SK-N-SH (cell line): ENCODE measurements around the gene TENT5A. TPM values are rescaled to one million over a fixed set of nuclear protein-coding genes. Genes with fewer than 3 reads are reported as not detected.

Experiments used
- CTCF ChIA-PET: fragments of 300-600, 350-600 bp; formaldehyde crosslinking; extraction: SDS; loops from one replicate; lab custom pipeline; 2021; lab: Yijun Ruan, JAX
- POLR2A ChIA-PET: fragments of 350-600 bp; sonication (Branson Sonifier 250); formaldehyde crosslinking; extraction: SDS; loops from one replicate; lab custom pipeline; 2020; ENCODE audit warnings: antibody characterized with exemption, inconsistent platforms; lab: Yijun Ruan, JAX
- DNase-seq: peaks from one replicate; pipeline ENCODE4 v3.0.0; 2012
- H2AFZ ChIP-seq: fragments of 200-600 bp; sonication (generic); 2 replicates; pipeline ENCODE4 v1.8.1; 2016; ENCODE audit warnings: antibody characterized with exemption, mild to moderate bottlenecking, low read depth
- H3F3A ChIP-seq: fragments of 200-600 bp; sonication (generic); replicated peaks from 2 replicates; pipeline ENCODE3; 2016; ENCODE audit warnings: antibody characterized with exemption, mild to moderate bottlenecking; ENCODE audit not compliant: insufficient read depth
- H3K27ac ChIP-seq, 2 experiments: fragments of 200-500 bp in 1 of 2; fragments of 200-600 bp in 1 of 2; sonication (Bioruptor generic) in 1 of 2; sonication (generic), shearing (Covaris generic) in 1 of 2; 2 replicates each; pipeline versions ENCODE4 v1.5.1 to v1.6.1; 2014 to 2016; ENCODE audit warnings: low read depth in 2 of 2, inconsistent platforms in 1 of 2, low read length in 1 of 2, mild to moderate bottlenecking in 1 of 2, mixed read lengths in 1 of 2
- H3K27me3 ChIP-seq: fragments of 200-600 bp; sonication (generic), shearing (Covaris generic); 2 replicates; pipeline ENCODE4 v1.6.1; 2016; ENCODE audit warnings: mixed run types; ENCODE audit not compliant: insufficient read depth
- H3K36me3 ChIP-seq, 2 experiments: fragments of 200-500 bp in 1 of 2; fragments of 200-600 bp in 1 of 2; sonication (Bioruptor generic) in 1 of 2; sonication (generic) in 1 of 2; replicated peaks in 1 of 2; 2 replicates each; pipeline versions ENCODE3 to v1.5.1; 2014 to 2016; ENCODE audit warnings: low read length in 1 of 2, mild to moderate bottlenecking in 1 of 2; ENCODE audit not compliant: insufficient read depth in 2 of 2, control insufficient read depth in 1 of 2
- H3K4me1 ChIP-seq, 2 experiments: fragments of 200-500 bp in 1 of 2; fragments of 200-600 bp in 1 of 2; sonication (Bioruptor generic) in 1 of 2; sonication (generic), shearing (Covaris generic) in 1 of 2; 2 replicates each; pipeline versions ENCODE4 v1.5.1 to v1.6.1; 2014 to 2016; ENCODE audit warnings: low read depth in 1 of 2, low read length in 1 of 2, mixed run types in 1 of 2; ENCODE audit not compliant: insufficient read depth in 2 of 2, control insufficient read depth in 1 of 2
- H3K4me2 ChIP-seq: fragments of 200-600 bp; sonication (generic), shearing (Covaris generic); 2 replicates; pipeline ENCODE4 v1.6.1; 2017; ENCODE audit warnings: mixed run types
- H3K4me3 ChIP-seq, 2 experiments: fragments of 200-500 bp in 1 of 2; fragments of 200-600 bp in 1 of 2; sonication (Bioruptor generic) in 1 of 2; sonication (generic), shearing (Covaris generic) in 1 of 2; 2 replicates each; pipeline versions ENCODE4 v1.5.1 to v1.8.1; 2014 to 2016; ENCODE audit warnings: low read depth in 2 of 2, inconsistent platforms in 1 of 2, low read length in 1 of 2, mild to moderate bottlenecking in 1 of 2, mixed read lengths in 1 of 2, moderate library complexity in 1 of 2
- H3K79me2 ChIP-seq: fragments of 200-600 bp; sonication (generic); 2 replicates; pipeline ENCODE4 v1.8.1; 2017; ENCODE audit warnings: mild to moderate bottlenecking; ENCODE audit not compliant: insufficient read depth
- H3K9ac ChIP-seq: fragments of 200-600 bp; sonication (generic); 2 replicates; pipeline ENCODE4 v1.6.1; 2017; ENCODE audit warnings: mixed run types
- H3K9me2 ChIP-seq: fragments of 200-600 bp; sonication (generic); 2 replicates; pipeline ENCODE4 v1.6.1; 2017; ENCODE audit warnings: mixed run types
- H3K9me3 ChIP-seq: fragments of 200-600 bp; sonication (generic); 2 replicates; pipeline ENCODE4 v1.6.1; 2017; ENCODE audit warnings: mixed run types, mild to moderate bottlenecking, moderate library complexity
- H4K20me1 ChIP-seq: fragments of 200-600 bp; sonication (generic); 2 replicates; pipeline ENCODE4 v1.6.1; 2017; ENCODE audit warnings: mild to moderate bottlenecking, mixed run types; ENCODE audit not compliant: insufficient read depth
- CHD2 ChIP-seq: fragments of 150-350 bp; IDR thresholded peaks from 2 replicates; pipeline ENCODE4 v1.6.1; 2018; ENCODE audit warnings: low read length; ENCODE audit not compliant: partially characterized antibody
- ELF1 ChIP-seq: IDR thresholded peaks from 2 replicates; pipeline ENCODE4 v1.4.0; 2012
- EZH2phosphoT487 ChIP-seq: fragments of 200-600 bp; sonication (generic); IDR thresholded peaks from 2 replicates; pipeline ENCODE4 v1.6.1; 2017; ENCODE audit warnings: low read depth, mixed run types, mild to moderate bottlenecking, antibody characterized with exemption, moderate library complexity, borderline replicate concordance
- FOSL2 ChIP-seq: IDR thresholded peaks from 2 replicates; pipeline ENCODE4 v1.4.0; 2012; ENCODE audit warnings: low read depth, mild to moderate bottlenecking, moderate library complexity, borderline replicate concordance
- FOXJ3 ChIP-seq: sonication (generic); formaldehyde crosslinking; IDR thresholded peaks from 2 replicates; pipeline ENCODE4 v1.5.1; 2020; ENCODE audit warnings: mild to moderate bottlenecking, missing genetic modification reagents
- FOXM1 ChIP-seq: IDR thresholded peaks from 2 replicates; pipeline ENCODE4 v1.4.0; 2012; ENCODE audit warnings: low read depth, mild to moderate bottlenecking
- MEF2A ChIP-seq: IDR thresholded peaks from 2 replicates; pipeline ENCODE4 v1.4.0; 2012; ENCODE audit warnings: low read depth, borderline replicate concordance
- MXI1 ChIP-seq: IDR thresholded peaks from 2 replicates; pipeline ENCODE4 v1.6.1; 2012; ENCODE audit warnings: mild to moderate bottlenecking, low read depth, low read length, improper control_type of control experiment
- NFIC ChIP-seq: IDR thresholded peaks from 2 replicates; pipeline ENCODE4 v1.4.0; 2012; ENCODE audit warnings: borderline replicate concordance
- NRF1 ChIP-seq: IDR thresholded peaks from 2 replicates; pipeline ENCODE4 v1.6.1; 2012; ENCODE audit warnings: low read depth, mild to moderate bottlenecking, low read length
- POLR2AphosphoS5 ChIP-seq: IDR thresholded peaks from 2 replicates; pipeline ENCODE4 v1.6.1; 2012; ENCODE audit warnings: low read depth, low read length
- RAD21 ChIP-seq: IDR thresholded peaks from 2 replicates; pipeline ENCODE4 v1.6.1; 2012; ENCODE audit warnings: mild to moderate bottlenecking, low read length
- RXRA ChIP-seq: IDR thresholded peaks from 2 replicates; pipeline ENCODE4 v1.4.0; 2012; ENCODE audit warnings: low read depth, mild to moderate bottlenecking, borderline replicate concordance
- SIN3A ChIP-seq: IDR thresholded peaks from 2 replicates; pipeline ENCODE4 v1.6.1; 2012; ENCODE audit warnings: low read depth, mild to moderate bottlenecking, low read length, moderate library complexity, borderline replicate concordance
- SMC3 ChIP-seq: IDR thresholded peaks from 2 replicates; pipeline ENCODE4 v1.6.1; 2012; ENCODE audit warnings: low read depth, low read length, improper control_type of control experiment
- TAF1 ChIP-seq: IDR thresholded peaks from 2 replicates; pipeline ENCODE4 v1.6.1; 2012; ENCODE audit warnings: low read depth, mild to moderate bottlenecking, low read length, moderate library complexity, borderline replicate concordance
- USF2 ChIP-seq: fragments of 150-350 bp; IDR thresholded peaks from 2 replicates; pipeline ENCODE4 v1.6.1; 2017; ENCODE audit warnings: antibody characterized with exemption, low read length, low read depth, borderline replicate concordance
- YY1 ChIP-seq: IDR thresholded peaks from 2 replicates; pipeline ENCODE4 v1.4.0; 2012; ENCODE audit warnings: low read depth, mild to moderate bottlenecking
- ZBTB33 ChIP-seq: IDR thresholded peaks from 2 replicates; pipeline ENCODE4 v1.4.0; 2012; ENCODE audit warnings: low read depth, borderline replicate concordance
- WGBS: methylation state at CpG from one replicate; pipeline ENCODE4 v1.1.6; 2017; ENCODE audit warnings: low lambda C conversion rate; 5-methylcytosine and 5-hydroxymethylcytosine counted together
- polyA plus RNA-seq, 3 experiments: library from polyadenylated mRNA; depleted of rRNA; stranded (reverse); fragments of >200 nt; gene quantifications; 2 replicates each; pipeline ENCODE4 v1.2.3, GENCODE V29; 2012
- TF ChIP-seq, protein P1 (sequence below): IDR thresholded peaks from 2 replicates; pipeline ENCODE4 v1.4.0; 2012; ENCODE audit warnings: low read depth

TENT5A gene
- polyA plus RNA-seq, 1 of the 3 experiments (the other 2 are of a cell fraction), result 4.9 TPM

DNA sequence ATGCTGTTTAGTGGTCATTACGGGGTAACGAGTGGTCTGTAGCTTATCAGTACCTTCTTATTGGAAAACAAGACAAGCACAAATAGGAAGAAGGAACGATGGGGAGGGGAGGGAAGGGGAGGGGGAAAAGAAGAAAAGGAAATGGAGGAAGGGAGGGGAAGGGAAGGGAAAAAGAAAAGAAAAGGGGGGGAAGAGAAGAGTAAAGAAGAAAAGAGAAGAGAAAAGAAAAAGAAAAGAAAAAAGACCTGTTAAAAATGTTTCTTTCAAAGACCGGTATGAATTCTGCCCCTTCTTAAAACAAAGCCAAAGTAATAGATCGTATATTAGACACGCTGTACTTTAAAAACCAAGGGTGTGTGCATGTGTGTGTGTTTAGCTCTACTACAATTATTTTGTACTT lies 2.4 kb upstream of the TENT5A start:
- Histone ChIP-seq H4K20me1 (peaks cover 17% of the 10 kb centered on the region), H2AFZ (no peak overlapping the region), H3F3A (peaks cover 10% of the 10 kb centered on the region), H3K4me1 (peaks cover 3 to 8% of the 10 kb centered on the region in 2 experiments; a peak in 3 of 4 replicates), H3K4me2 (no peak overlapping the region), H3K9me3 (no peaks in the 10 kb centered on the region), H3K4me3 (no peak overlapping the region), H3K27ac (peak overlapping the region in 1 of 2 experiments; percentile 97; a peak in 1 of 4 replicates), H3K79me2 (peaks cover 23% of the 10 kb centered on the region), H3K27me3 (no peaks in the 10 kb centered on the region), H3K9me2 (no peaks in the 10 kb centered on the region), H3K36me3 (peaks cover 0 to 3% of the 10 kb centered on the region in 2 experiments), H3K9ac (no peak overlapping the region)
- TF ChIP-seq TAF1 (no peak), USF2 (no peak), FOXJ3 (no peak), MEF2A (no peak), CHD2 (no peak)
- WGBS, result over 99% methylated on average over 6 of the region's 6 CpGs
- DNase-seq, result no peak
- ChIA-PET CTCF (interaction anchor here (0.6 to 3.6 kb wide), 7 partner anchors 9 to 1542 kb away, joined by 3 to 22 read pairs (median 4); no protein-coding TSS in a partner anchor), POLR2A (no interaction called here)

- Histone ChIP-seq H2AFZ (peak overlapping the region; percentile 89), H3K27me3 (no peaks in the 10 kb centered on the region), H4K20me1 (peaks cover 24% of the 10 kb centered on the region), H3K4me3 (peak overlapping the region; percentile 79 to 96), H3K36me3 (peaks cover 0 to 12% of the 10 kb centered on the region in 2 experiments), H3K79me2 (peaks cover 32% of the 10 kb centered on the region), H3K4me1 (peaks cover 0 to 14% of the 10 kb centered on the region in 2 experiments; a peak in 2 of 4 replicates), H3K4me2 (peak overlapping the region; percentile 94), H3K27ac (peak overlapping the region; percentile 87 to 97), H3K9me2 (no peaks in the 10 kb centered on the region), H3F3A (peaks cover 10% of the 10 kb centered on the region), H3K9ac (peak overlapping the region; percentile 90), H3K9me3 (no peaks in the 10 kb centered on the region)
- WGBS, result 45% methylated on average over 25 of the region's 43 CpGs
- CTCF ChIA-PET, result interaction anchor here (0.6 to 3.6 kb wide), 35 partner anchors 10 to 1773 kb away, joined by 3 to 22 read pairs (median 3); no protein-coding TSS in a partner anchor
- POLR2A ChIA-PET, result interaction anchor here (0.6 kb wide), 1 partner anchor 1229 kb away, joined by 4 read pairs; no protein-coding TSS in a partner anchor
- DNase-seq, result peak; percentile 80
- TF ChIP-seq MXI1, result peak; percentile 12; the same call in 1 of the 2 replicates
- no peak for TF ChIP-seq YY1
- TF ChIP-seq POLR2AphosphoS5, result no peak
- peak; percentile 81 for TF ChIP-seq SMC3
- no peak for TF ChIP-seq TAF1
- no peak for TF ChIP-seq FOXJ3
- no peak for TF ChIP-seq SIN3A
- TF ChIP-seq ZBTB33, result no peak
- no peak for TF ChIP-seq USF2
- no peak for TF ChIP-seq ELF1
- peak; percentile 83 for TF ChIP-seq RAD21
- no peak for TF ChIP-seq NFIC
- no peak for TF ChIP-seq FOSL2
- peak; percentile 43 for TF ChIP-seq CHD2
- TF ChIP-seq NRF1, result no peak
- no peak for TF ChIP-seq FOXM1
- no peak for TF ChIP-seq MEF2A
- no peak for TF ChIP-seq EZH2phosphoT487
- no peak for TF ChIP-seq RXRA
- TF ChIP-seq, protein P1, sequence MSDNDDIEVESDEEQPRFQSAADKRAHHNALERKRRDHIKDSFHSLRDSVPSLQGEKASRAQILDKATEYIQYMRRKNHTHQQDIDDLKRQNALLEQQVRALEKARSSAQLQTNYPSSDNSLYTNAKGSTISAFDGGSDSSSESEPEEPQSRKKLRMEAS, result no peak
Observed at GRCh38 chr6:81753711-81754577, 1.5 kb upstream of the TENT5A start.
